Measurements from ENCODE around the gene RASAL2. TPM values are rescaled to one million over a fixed set of nuclear protein-coding genes. Genes with fewer than 3 reads are reported as not detected.

RASAL2 gene
- total and polyA plus RNA-seq, 2 experiments from 2014 or later, result 16.0 to 42.2 TPM

- Histone ChIP-seq H3K79me2 (replicated peaks; ENCODE audit: insufficient read depth) (0 out of 2 replicates have a peak, but pooled peaks cover 5% of the 10 kb centered on the region), H3K27me3 (ENCODE audit: insufficient read depth) (no peaks in the 10 kb centered on the region), H3K4me3 (no peak overlapping the region), H2AFZ (no peak overlapping the region), H3K4me1 (ENCODE audit: insufficient read depth) (no peaks in the 10 kb centered on the region), H4K20me1 (replicated peaks; ENCODE audit: insufficient read depth) (peaks cover 10% of the 10 kb centered on the region; the same call in 1 of the 2 replicates), H3K4me2 (no peak overlapping the region), H3K27ac (ENCODE audit: low read depth) (no peak overlapping the region), H3K36me3 (ENCODE audit: insufficient read depth) (no peaks in the 10 kb centered on the region), H3K9me2 (ENCODE audit: insufficient read depth) (no peaks in the 10 kb centered on the region), H3F3A (replicated peaks; ENCODE audit: low read depth) (no peaks in the 10 kb centered on the region)
- Mint-ChIP-seq H3K36me3 (ENCODE audit: low read depth) (no peaks in the 10 kb centered on the region), H3K9me3 (no peaks in the 10 kb centered on the region), H3K27ac (no peak overlapping the region), H3K4me3 (no peak overlapping the region), H3K4me1 (peaks cover 11% of the 10 kb centered on the region), H3K27me3 (ENCODE audit: insufficient read depth, low read depth, poor library complexity) (no peaks in the 10 kb centered on the region)
- DNase-seq (ENCODE audit: low spot score) (no peak), ATAC-seq (peak; percentile 52; the same call in 1 of the 3 replicates)
- TF ChIP-seq CTCF (conservative IDR thresholded peaks at IDR 0.05; ENCODE audit: low read depth in 2 of 2) (no peak), ETS1 (IDR thresholded peaks at IDR 0.05) (no peak), EZH2 (IDR thresholded peaks at IDR 0.05; ENCODE audit: low read depth, unreplicated experiment) (no peak), ZNF331 (CRISPR knock-in tag; IDR thresholded peaks at IDR 0.05; ENCODE audit: low read depth) (no peak), JUNB (IDR thresholded peaks at IDR 0.05; ENCODE audit: unreplicated experiment) (no peak), ZNF462 (CRISPR knock-in tag; IDR thresholded peaks at IDR 0.05) (no peak), POLR2AphosphoS5 (IDR thresholded peaks at IDR 0.05; ENCODE audit: low read depth) (no peak), NANOG (IDR thresholded peaks at IDR 0.05; ENCODE audit: borderline replicate concordance) (no peak)
These were observed 299.5 kb downstream of the RASAL2 start for GRCh38 chr1:178393370-178393769.

Data from GM23338 (cell line).